HG03457 (cell line): Measurements from ENCODE around the gene PTX4.

Source experiments
- ATAC-seq: cut with Tn5 transposase; IDR thresholded peaks from one replicate; pipeline ENCODE4 v1.9.1; 2021; ENCODE audit warnings: moderate number of reproducible peaks; ENCODE audit not compliant: unreplicated experiment

The PTX4 gene

GRCh38 chr16:1488619-1489018 is at the start of gene PTX4:
TSS of gene PTX4 (minus strand) at chr16:1488944. CDS start at chr16:1488909, 35 bp downstream.
- no peak for ATAC-seq

- no peak for ATAC-seq
These were observed 49.1 kb upstream of the PTX4 start for GRCh38 chr16:1537763-1538289.

GRCh38 chr16:1537138-1537577 is 48.4 kb upstream of the PTX4 start:
- ATAC-seq, result no peak

- no peak for ATAC-seq
These were observed 47.9 kb upstream of the PTX4 start for GRCh38 chr16:1536601-1537000.

- no peak for ATAC-seq
These were observed 46.9 kb upstream of the PTX4 start for GRCh38 chr16:1535391-1536291.

- no peak for ATAC-seq
These were observed 45.6 kb upstream of the PTX4 start for GRCh38 chr16:1534021-1535020.

GRCh38 chr16:1533443-1533951 is 44.8 kb upstream of the PTX4 start, which contains the start of gene TMEM204:
TSS of gene TMEM204 (plus strand) at chr16:1533666. CDS start at chr16:1534276, 610 bp downstream.
- no peak for ATAC-seq

GRCh38 chr16:1532771-1533170 is 44.0 kb upstream of the PTX4 start:
- ATAC-seq, result no peak

- ATAC-seq, result no peak
These were observed 43.5 kb upstream of the PTX4 start for GRCh38 chr16:1532081-1532760.

GRCh38 chr16:1531638-1531910 is 42.8 kb upstream of the PTX4 start:
- ATAC-seq, result no peak

GRCh38 chr16:1530883-1531637 is 42.3 kb upstream of the PTX4 start:
- no peak for ATAC-seq

- no peak for ATAC-seq
These were observed 41.7 kb upstream of the PTX4 start for GRCh38 chr16:1530349-1530882.

GRCh38 chr16:1528921-1529537 is 40.3 kb upstream of the PTX4 start:
- no peak for ATAC-seq

- ATAC-seq, result no peak
These were observed 39.4 kb upstream of the PTX4 start for GRCh38 chr16:1527836-1528811.

- ATAC-seq, result no peak
These were observed 38.1 kb upstream of the PTX4 start for GRCh38 chr16:1526608-1527555.

- no peak for ATAC-seq
These were observed 37.3 kb upstream of the PTX4 start for GRCh38 chr16:1525871-1526607.
